M059J (cell line): ENCODE results near the gene GOLGA2. TPM values are rescaled to one million over a fixed set of nuclear protein-coding genes. Genes with fewer than 3 reads are reported as not detected.
"Not testable (repeated sequence)": the region's sequence is repeated elsewhere in the genome, so short reads cannot be mapped to it uniquely, and the experiment has no call there.

Experiments used
- DNase-seq: peaks from one replicate; pipeline ENCODE4 v3.0.0-alpha.2; 2012; ENCODE audit warnings: low read depth
- total RNA-seq: library from RNA; depleted of rRNA; stranded (reverse); fragments of >200 nt; shearing (Covaris generic); gene quantifications from 2 replicates; pipeline ENCODE4 v1.2.3, GENCODE V29; 2014

GOLGA2 gene
- total RNA-seq, 1 experiment from 2014 or later: 119 TPM

DNA sequence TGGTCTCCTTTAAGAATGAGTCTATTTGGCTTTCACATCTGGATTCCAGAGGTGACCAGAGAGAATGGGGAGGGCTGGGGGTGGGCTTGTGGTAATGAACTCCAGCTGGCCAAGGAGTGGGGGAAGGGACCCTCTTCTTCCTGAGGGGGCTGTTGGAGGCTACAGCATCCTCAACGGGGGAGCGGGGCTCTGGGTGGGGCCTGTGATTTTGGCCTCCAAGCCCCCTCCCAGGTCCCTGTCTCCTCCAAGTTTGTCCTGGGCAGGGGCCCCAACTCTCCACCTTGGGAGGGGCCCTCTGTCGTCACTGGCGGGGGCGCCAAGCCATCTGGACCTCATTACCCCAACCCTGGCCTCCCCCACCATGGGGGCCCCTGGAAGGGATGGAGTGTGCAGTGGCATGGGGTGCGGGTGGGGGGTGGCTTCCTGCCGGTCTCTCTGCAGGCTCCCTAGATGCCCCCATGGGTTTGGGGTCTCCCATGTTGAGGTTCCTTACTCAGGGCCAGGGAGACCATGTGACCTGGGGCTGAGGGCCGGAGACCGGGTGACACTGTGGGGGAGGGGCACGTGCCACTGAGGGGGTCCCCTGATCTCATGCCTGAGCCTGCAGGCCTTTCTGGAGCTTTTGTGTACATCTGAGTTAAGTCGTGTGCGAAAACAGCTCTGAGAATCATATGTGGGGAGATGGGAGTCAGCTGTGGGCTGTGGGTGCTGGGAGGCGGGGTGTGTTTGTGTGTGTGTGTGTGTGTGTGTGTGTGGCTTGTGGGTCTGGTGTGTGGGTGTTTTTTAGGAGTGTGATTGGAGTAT is 32.4 kb downstream of the GOLGA2 start:
- DNase-seq: no peak

DNA sequence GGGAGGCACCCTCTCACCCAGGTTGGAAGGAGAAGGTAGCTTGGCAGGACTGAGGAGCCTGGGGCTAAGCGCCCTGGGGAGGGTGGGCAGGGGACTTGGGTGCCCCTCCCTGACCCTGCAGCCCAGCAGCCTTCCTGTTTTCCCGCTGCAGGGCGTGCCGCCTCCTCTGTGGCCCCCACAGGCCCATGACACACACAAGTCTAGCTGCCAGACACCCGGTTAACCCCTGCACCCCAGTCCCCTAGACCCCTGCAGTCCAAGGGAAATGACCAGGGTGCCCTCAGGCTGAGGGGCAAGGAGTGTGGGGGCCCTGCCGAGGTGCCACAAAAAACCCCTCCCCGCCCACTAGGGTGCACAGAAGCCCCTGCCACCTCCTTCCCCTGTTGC is 33.0 kb downstream of the GOLGA2 start:
- DNase-seq: no peak

DNA sequence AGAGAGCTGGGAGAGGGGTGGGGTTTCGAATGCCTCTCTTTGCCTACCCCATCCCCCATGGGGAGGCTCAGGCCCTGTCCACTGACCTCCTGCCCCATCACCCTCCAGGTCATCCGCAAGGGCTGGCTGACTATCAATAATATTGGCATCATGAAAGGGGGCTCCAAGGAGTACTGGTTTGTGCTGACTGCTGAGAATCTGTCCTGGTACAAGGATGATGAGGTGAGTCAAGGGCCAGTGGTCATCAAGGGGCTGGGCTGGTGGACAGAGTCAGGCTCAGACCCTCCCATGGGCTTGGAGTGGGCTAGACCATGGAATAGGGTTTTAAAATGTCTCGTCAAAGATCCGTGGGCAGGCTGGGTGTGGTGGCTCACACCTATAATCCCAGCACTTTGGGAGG is 33.7 kb downstream of the GOLGA2 start:
- DNase-seq: no peak

- no peak for DNase-seq
These were observed 41.9 kb downstream of the GOLGA2 start for GRCh38 chr9:128233817-128234406.

DNA sequence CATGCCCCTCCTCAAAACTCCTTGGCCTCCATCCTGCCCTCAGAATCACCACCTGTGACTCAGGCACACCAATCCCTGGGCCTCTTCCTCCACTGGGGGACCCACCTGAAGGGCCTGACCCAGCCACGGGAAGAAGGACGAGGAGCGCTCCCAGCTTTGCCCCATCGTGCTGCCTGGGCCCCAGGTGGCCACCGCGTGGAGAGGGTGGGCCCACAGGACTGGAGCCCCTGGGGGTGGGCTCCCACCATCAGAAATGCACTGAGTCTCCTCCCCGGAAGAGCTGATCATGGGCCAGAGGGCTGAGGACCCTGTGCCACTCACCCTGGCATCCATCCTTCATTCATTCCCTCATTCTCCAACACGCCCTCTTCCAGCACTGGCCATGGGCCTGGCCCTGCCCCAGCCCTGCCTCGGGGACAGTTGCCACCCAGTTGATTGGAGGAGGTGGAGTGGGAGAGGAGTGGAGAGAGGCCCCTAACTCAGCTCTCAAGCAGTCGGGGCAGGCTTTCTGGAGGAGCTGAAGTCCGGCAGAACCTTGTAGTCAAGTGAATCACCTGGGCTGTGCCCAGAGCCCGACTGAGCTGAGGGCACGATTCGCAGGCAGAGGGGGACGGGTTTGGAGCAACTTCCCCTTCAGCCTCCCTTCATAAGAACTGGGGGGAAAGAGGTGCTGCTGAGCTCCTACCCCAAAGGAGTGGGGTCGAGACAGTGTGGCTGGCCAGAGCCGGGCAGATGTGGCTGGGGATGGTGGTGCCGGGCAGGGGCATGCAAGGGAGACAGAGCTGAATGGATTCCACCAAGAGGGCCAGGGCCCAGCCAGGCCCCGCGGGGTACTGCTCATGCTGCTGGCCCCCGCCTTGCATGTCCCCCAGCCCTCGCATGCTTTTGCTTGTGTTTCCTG is 43.0 kb downstream of the GOLGA2 start:
- DNase-seq: no peak

DNA sequence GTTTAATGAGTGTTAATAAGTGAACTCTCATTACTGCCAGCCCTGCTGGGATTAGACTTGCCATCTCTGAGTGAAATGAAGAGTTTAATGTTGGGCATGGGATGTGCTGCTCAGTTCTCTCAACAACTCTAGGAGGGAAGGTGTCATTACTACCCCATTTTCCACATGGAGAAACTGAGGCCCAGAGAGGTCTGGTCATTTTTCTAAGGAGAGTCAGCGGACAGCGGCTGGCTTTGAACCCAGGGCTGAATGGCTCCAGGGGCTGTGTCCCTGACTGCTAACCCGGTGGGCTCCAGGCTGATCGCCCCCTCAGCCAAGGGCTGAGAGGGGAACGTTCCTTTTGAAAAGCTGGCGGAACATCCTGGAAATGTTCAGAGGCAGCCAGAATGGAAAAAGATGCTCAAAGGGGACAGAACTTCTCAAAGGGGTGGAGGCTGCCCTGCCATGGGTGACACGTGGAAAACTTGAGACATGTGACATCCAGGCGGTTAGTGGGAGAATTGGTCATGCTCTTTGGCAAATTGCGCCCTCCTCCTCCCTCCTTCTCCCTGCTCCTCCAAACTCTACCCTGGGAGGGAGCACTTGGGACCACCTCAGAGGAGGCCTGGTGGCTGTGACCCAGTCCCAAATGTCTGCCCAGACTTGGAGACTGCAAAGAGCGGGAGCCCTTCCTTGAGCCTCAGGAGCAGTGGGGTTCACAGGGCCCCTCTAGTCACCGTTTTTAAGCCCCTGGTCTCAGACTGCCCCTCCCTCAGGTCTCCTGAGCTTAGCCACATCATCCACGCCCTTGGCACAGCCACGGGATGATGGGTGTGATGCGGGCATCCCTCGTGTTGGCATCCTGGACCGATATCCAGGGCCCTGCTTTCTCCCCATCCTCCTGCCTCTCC is 43.9 kb downstream of the GOLGA2 start:
- DNase-seq: no peak

- not testable (repeated sequence) for DNase-seq
These were observed 44.9 kb downstream of the GOLGA2 start for GRCh38 chr9:128230897-128231296.

DNA sequence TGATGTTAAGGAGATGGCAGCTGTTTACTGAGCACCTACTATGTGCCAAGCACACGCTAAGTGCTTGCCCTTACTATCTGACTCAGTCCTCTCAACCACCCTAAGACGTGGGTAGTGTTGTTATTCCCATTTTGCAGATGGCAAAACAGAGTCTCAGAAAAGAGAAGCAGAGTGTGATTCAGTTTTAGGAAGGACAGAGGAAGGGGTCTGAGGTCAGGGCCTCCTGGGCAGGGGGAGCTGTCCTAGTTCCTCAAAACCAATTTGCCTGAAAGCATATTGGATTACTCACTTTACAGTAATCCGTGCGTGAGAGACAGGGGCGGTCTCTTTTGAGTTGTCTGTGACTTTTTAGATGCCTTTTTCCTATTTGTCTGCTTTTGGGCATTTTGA is 49.4 kb downstream of the GOLGA2 start:
- no peak for DNase-seq

- DNase-seq: no peak
These were observed 49.9 kb downstream of the GOLGA2 start for GRCh38 chr9:128225770-128226411.

GRCh38 chr9:128224877-128225276 is 50.9 kb downstream of the GOLGA2 start:
- DNase-seq: no peak

GRCh38 chr9:128222880-128223670 is 52.7 kb downstream of the GOLGA2 start:
- no peak for DNase-seq

DNA sequence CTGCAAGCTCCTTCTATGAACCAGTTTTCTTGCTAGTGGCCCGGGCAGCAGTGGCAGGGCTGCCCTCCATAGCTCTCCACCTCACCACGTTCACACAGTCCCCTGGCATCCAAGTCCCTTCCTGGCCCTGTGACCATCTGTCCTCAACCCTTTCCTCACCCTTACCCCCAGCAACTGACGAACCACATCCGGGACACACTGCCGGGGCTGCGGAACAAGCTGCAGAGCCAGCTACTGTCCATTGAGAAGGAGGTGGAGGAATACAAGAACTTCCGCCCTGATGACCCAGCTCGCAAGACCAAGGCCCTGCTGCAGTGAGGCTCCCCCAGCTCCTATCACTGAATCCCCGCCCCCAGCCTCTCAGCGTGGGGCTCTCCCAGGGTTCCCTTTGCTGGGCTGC is 53.8 kb downstream of the GOLGA2 start:
- DNase-seq: no peak

- no peak for DNase-seq
These were observed 56.0 kb downstream of the GOLGA2 start for GRCh38 chr9:128219831-128220230.

GRCh38 chr9:128218518-128219389 is 57.1 kb downstream of the GOLGA2 start:
- no peak for DNase-seq

- DNase-seq: no peak
These were observed 57.7 kb downstream of the GOLGA2 start for GRCh38 chr9:128218172-128218517.

DNA sequence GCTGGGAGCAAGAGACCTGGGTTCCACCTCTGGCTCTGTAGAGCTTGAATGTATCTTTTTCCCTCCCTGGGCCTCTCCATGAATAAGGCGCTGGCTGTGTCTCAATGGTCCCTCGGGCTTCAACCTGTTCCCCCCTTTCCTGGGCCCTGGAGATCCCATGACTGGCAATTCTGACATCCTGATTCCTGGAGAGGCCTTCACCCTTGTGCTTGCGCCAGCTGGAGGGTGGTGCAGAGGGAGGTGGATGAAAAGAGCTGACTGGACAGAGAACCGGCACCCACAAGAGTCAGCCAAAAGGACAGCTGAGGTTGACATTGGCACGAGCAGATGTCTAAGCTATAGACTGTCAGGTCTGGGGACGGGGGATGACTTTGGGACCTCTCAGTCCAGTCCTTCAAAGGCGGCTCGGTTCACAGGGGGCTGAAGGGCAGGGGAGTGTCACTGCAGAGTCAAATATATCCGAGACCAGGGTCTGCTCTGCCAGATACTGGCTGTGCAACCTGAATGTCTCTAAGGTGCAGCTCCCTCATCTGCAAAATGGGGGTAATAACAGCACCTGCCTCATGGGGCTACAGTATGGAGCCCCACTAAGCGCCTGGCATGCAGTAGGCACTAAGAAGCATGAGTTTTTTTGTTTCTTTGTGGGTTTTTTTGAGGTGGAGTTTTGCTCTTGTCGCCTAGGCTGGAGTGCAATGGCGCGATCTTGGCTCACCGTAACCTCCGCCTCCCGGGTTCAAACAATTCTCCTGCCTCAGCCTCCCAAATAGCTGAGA is 58.8 kb downstream of the GOLGA2 start:
- DNase-seq: no peak

DNA sequence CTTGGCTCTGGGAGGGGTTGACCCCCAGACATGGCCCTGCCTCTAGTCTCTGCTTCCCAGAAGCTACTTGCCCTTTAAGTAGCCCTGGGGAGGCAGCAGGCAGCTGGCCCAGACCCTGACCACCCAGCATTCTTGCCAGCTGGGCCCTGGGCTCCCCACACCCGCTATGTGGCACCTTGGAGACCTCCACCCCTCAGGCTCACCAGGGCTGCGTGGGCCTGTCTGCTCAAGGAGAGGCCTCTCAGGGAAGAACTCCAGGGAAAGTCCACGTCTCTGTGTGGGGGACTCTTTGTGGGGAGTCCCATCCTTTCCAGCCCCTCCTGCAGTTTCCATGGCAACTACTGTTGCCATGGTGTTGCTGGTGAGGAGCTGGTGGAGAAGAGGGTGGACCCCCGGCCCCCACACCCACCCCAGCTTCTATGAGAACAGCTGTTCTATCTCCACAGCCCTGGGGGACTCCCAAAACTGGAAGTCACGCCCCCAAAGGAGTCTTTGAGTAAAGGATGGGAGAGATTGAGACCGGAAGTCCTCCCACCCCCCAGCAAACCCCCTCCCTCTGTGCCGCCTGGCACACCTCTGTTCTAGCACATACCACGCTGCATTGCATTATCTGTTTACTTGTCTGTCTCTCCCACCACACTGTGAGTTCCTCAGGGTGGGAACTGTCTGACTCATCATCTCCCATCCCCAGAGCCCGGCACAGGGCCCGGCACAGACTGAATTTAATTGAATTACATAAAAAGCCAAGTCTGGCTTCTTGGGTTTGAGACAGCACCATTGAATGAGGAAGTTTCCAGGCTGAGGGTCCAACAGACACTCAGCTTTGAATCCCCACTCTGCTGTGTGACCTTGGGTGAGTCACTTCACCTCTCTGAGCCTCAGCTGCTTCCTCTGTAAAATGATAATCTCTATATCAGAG is 60.1 kb downstream of the GOLGA2 start:
- DNase-seq: peak; percentile 41
